Mesenchymal stem cell (in vitro differentiated cells and primary cell): ENCODE data around the gene MTX1.

ENCODE experiments used
- DNase-seq: peaks from one replicate; pipeline ENCODE4 v3.0.0-alpha.2; 2013
- H2AFZ ChIP-seq: one replicate; pipeline ENCODE4 v1.6.1; 2013; ENCODE audit warnings: low read depth, mild to moderate bottlenecking, control low read depth, inconsistent platforms, low read length, moderate library complexity
- H2AK5ac ChIP-seq: 2 replicates; pipeline ENCODE4 v1.6.1; 2013; ENCODE audit warnings: low read length, moderate library complexity, mild to moderate bottlenecking, inconsistent platforms; ENCODE audit not compliant: severe bottlenecking
- H2BK120ac ChIP-seq: one replicate; pipeline ENCODE4 v1.6.1; 2013; ENCODE audit warnings: low read depth, mild to moderate bottlenecking, inconsistent platforms, low read length, moderate library complexity
- H2BK12ac ChIP-seq, 2 experiments: one replicate each; pipeline ENCODE4 v1.6.1; 2013; ENCODE audit warnings: inconsistent platforms in 2 of 2, low read length in 2 of 2, mild to moderate bottlenecking in 2 of 2, moderate library complexity in 2 of 2, control low read depth in 1 of 2
- H2BK15ac ChIP-seq: one replicate; pipeline ENCODE4 v1.6.1; 2013; ENCODE audit warnings: mild to moderate bottlenecking, low read depth, inconsistent platforms; ENCODE audit not compliant: poor library complexity, severe bottlenecking
- H2BK5ac ChIP-seq: 2 replicates; pipeline ENCODE4 v1.6.1; 2013; ENCODE audit warnings: low read depth, mild to moderate bottlenecking, low read length, control low read depth, inconsistent platforms; ENCODE audit not compliant: poor library complexity, severe bottlenecking
- H3K14ac ChIP-seq, 2 experiments: one replicate each; pipeline ENCODE4 v1.6.1; 2013; ENCODE audit warnings: inconsistent platforms in 2 of 2, low read length in 2 of 2, control low read depth in 1 of 2, mild to moderate bottlenecking in 1 of 2, moderate library complexity in 1 of 2
- H3K18ac ChIP-seq, 2 experiments: one replicate each; pipeline ENCODE4 v1.6.1; 2013; ENCODE audit warnings: inconsistent platforms in 2 of 2, low read length in 2 of 2, control low read depth in 1 of 2, low read depth in 1 of 2, mild to moderate bottlenecking in 1 of 2
- H3K23ac ChIP-seq, 2 experiments: one replicate each; pipeline ENCODE4 v1.6.1; 2013; ENCODE audit warnings: inconsistent platforms in 2 of 2, low read length in 2 of 2, mild to moderate bottlenecking in 2 of 2, moderate library complexity in 2 of 2, control low read depth in 1 of 2
- H3K27ac ChIP-seq: 2 replicates; pipeline ENCODE4 v1.5.1; 2013; ENCODE audit warnings: mild to moderate bottlenecking, moderate library complexity, low read length, control low read depth, inconsistent platforms; ENCODE audit not compliant: poor library complexity, severe bottlenecking
- H3K27me3 ChIP-seq, 2 experiments: 2 replicates each; pipeline versions ENCODE4 v1.6.1 to v1.7.0; 2013; ENCODE audit warnings: low read length in 2 of 2, mild to moderate bottlenecking in 2 of 2, moderate library complexity in 2 of 2, control low read depth in 1 of 2, inconsistent platforms in 1 of 2; ENCODE audit not compliant: control insufficient read depth in 1 of 2, insufficient read depth in 1 of 2
- H3K36me3 ChIP-seq, 2 experiments: 2 replicates each; pipeline versions ENCODE4 v1.6.1 to v1.7.0; 2013; ENCODE audit warnings: low read length in 2 of 2, control low read depth in 1 of 2, inconsistent platforms in 1 of 2, low read depth in 1 of 2, mild to moderate bottlenecking in 1 of 2; ENCODE audit not compliant: insufficient read depth in 2 of 2, control insufficient read depth in 1 of 2
- H3K4ac ChIP-seq, 2 experiments: one replicate each; pipeline ENCODE4 v1.6.1; 2013; ENCODE audit warnings: inconsistent platforms in 2 of 2, low read length in 2 of 2, mild to moderate bottlenecking in 2 of 2, moderate library complexity in 2 of 2, control low read depth in 1 of 2, low read depth in 1 of 2
- H3K4me1 ChIP-seq: 2 replicates; pipeline ENCODE4 v1.6.1; 2013; ENCODE audit warnings: low read depth, low read length, control low read depth; ENCODE audit not compliant: control insufficient read depth, insufficient read depth
- H3K4me2 ChIP-seq: 2 replicates; pipeline ENCODE4 v1.6.1; 2013; ENCODE audit warnings: low read length, mild to moderate bottlenecking, inconsistent platforms; ENCODE audit not compliant: poor library complexity, severe bottlenecking
- H3K4me3 ChIP-seq, 2 experiments: 2 replicates each; pipeline versions ENCODE4 v1.5.1 to v1.7.0; 2013; ENCODE audit warnings: low read length in 2 of 2, mild to moderate bottlenecking in 2 of 2, control low read depth in 1 of 2, low read depth in 1 of 2; ENCODE audit not compliant: insufficient read depth in 1 of 2
- H3K79me1 ChIP-seq: replicated peaks from 2 replicates; pipeline ENCODE4 v1.6.1; 2013; ENCODE audit warnings: mild to moderate bottlenecking, control low read depth, low read length, inconsistent platforms; ENCODE audit not compliant: poor library complexity, severe bottlenecking
- H3K9ac ChIP-seq: 2 replicates; pipeline ENCODE4 v1.7.0; 2013; ENCODE audit warnings: mild to moderate bottlenecking, low read length, moderate library complexity
- H3K9me3 ChIP-seq: 2 replicates; pipeline ENCODE4 v1.7.0; 2013; ENCODE audit warnings: mild to moderate bottlenecking, low read length; ENCODE audit not compliant: control insufficient read depth
- H4K8ac ChIP-seq: one replicate; pipeline ENCODE4 v1.6.1; 2013; ENCODE audit warnings: inconsistent platforms, mild to moderate bottlenecking, low read length, moderate library complexity
- H4K91ac ChIP-seq: one replicate; pipeline ENCODE4 v1.6.1; 2013; ENCODE audit warnings: mild to moderate bottlenecking, low read length, inconsistent platforms
- WGBS: methylation state at CpG from one replicate; pipeline ENCODE4 v1.1.7; 2013; ENCODE audit warnings: mixed read lengths; 5-methylcytosine and 5-hydroxymethylcytosine counted together

The MTX1 gene

DNA sequence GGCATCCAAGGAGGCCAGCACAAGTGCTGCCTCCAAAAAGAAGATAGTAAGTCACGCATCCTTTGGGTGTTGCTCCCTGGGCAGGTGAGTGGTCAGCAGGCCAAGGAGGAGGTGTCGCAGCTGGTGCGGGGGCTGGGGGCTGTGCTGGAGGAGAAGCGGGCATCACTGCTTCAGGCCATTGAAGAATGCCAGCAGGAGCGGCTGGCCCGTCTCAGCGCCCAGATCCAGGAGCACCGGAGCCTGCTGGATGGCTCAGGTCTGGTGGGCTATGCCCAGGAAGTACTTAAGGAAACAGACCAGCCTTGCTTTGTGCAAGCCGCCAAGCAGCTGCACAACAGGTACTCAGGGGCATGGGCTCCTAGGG, 30.6 kb upstream of the MTX1 start:
- Histone ChIP-seq H3K27me3 (no peaks in the 10 kb centered on the region), H3K4me2 (no peak overlapping the region), H4K91ac (no peak overlapping the region), H3K9me3 (no peaks in the 10 kb centered on the region), H3K27ac (no peak overlapping the region), H3K36me3 (peaks cover 39 to 57% of the 10 kb centered on the region in 2 experiments), H3K18ac (no peak overlapping the region), H2AFZ (no peak overlapping the region), H2AK5ac (no peak overlapping the region), H3K9ac (no peak overlapping the region), H3K4ac (no peak overlapping the region), H3K14ac (no peak overlapping the region), H3K4me1 (peaks cover 26% of the 10 kb centered on the region), H2BK120ac (no peak overlapping the region), H2BK15ac (no peak overlapping the region), H2BK12ac (no peak overlapping the region), H3K79me1 (peaks cover 14% of the 10 kb centered on the region), H2BK5ac (no peak overlapping the region), H3K23ac (no peak overlapping the region), H3K4me3 (no peak overlapping the region), H4K8ac (no peak overlapping the region)
- 97% methylated on average over 9 of the region's 9 CpGs for WGBS
- DNase-seq: no peak

DNA sequence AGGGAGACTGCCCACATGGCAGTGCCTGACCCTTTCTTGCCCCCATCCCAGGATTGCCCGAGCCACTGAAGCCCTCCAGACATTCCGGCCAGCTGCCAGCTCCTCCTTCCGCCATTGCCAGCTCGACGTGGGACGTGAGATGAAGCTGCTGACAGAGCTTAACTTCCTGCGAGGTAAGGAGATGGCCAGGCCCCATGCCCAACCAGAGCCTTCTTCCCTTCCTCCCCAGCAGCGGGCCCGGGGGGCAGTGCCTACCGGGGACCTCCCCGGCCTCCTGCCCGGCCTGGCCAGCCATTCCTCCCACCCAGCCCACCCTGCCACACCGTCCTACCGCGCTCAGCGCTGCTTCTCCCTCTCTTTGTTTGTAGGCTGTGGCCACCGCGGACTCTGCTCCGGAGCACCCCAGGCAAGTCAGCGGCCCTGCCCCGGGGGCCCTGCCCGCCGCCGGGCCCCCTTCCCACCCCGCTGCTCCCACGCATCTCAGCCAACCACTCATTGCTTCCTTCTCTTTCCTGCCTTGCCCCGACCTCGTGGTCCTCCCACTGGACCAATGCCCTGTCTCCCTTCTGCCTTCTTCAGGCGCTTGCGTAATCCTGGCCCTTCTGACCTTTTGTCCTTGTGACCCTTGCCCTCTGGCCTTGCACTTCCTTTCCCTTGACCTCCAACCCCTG, 29.9 kb upstream of the MTX1 start:
- DNase-seq: no peak
- H3K4me2 ChIP-seq: no peak overlapping the region
- no peak overlapping the region for H3K23ac ChIP-seq
- no peak overlapping the region for H3K4ac ChIP-seq
- no peak overlapping the region for H2AK5ac ChIP-seq
- H3K18ac ChIP-seq: no peak overlapping the region
- H3K4me1 ChIP-seq: peaks cover 26% of the 10 kb centered on the region
- H3K14ac ChIP-seq: no peak overlapping the region
- H2BK5ac ChIP-seq: no peak overlapping the region
- H3K79me1 ChIP-seq: peaks cover 14% of the 10 kb centered on the region
- H2BK120ac ChIP-seq: no peak overlapping the region
- H3K27ac ChIP-seq: no peak overlapping the region
- no peaks in the 10 kb centered on the region for H3K27me3 ChIP-seq
- no peak overlapping the region for H2BK15ac ChIP-seq
- H2BK12ac ChIP-seq: no peak overlapping the region
- H4K91ac ChIP-seq: no peak overlapping the region
- H3K9me3 ChIP-seq: no peaks in the 10 kb centered on the region
- H4K8ac ChIP-seq: no peak overlapping the region
- no peak overlapping the region for H3K4me3 ChIP-seq
- WGBS: 95% methylated on average over 30 of the region's 30 CpGs
- no peak overlapping the region for H3K9ac ChIP-seq
- no peak overlapping the region for H2AFZ ChIP-seq
- H3K36me3 ChIP-seq: peaks cover 43 to 61% of the 10 kb centered on the region in 2 experiments

GRCh38 chr1:155179112-155180031, 29.1 kb upstream of the MTX1 start:
- no peak overlapping the region for H3K4me3 ChIP-seq
- no peak overlapping the region for H2BK5ac ChIP-seq
- H3K4ac ChIP-seq: no peak overlapping the region
- H3K18ac ChIP-seq: no peak overlapping the region
- H3K4me1 ChIP-seq: peaks cover 20% of the 10 kb centered on the region
- H3K9me3 ChIP-seq: no peaks in the 10 kb centered on the region
- WGBS: 97% methylated on average over 31 of the region's 31 CpGs
- H3K79me1 ChIP-seq: peaks cover 14% of the 10 kb centered on the region
- no peak overlapping the region for H2BK120ac ChIP-seq
- no peak overlapping the region for H4K8ac ChIP-seq
- H3K9ac ChIP-seq: no peak overlapping the region
- peaks cover 45 to 69% of the 10 kb centered on the region in 2 experiments for H3K36me3 ChIP-seq
- DNase-seq: no peak
- no peaks in the 10 kb centered on the region for H3K27me3 ChIP-seq
- H3K4me2 ChIP-seq: no peak overlapping the region
- no peak overlapping the region for H2BK15ac ChIP-seq
- H4K91ac ChIP-seq: no peak overlapping the region
- H3K14ac ChIP-seq: no peak overlapping the region
- H2AK5ac ChIP-seq: no peak overlapping the region
- no peak overlapping the region for H3K27ac ChIP-seq
- H2AFZ ChIP-seq: no peak overlapping the region
- H2BK12ac ChIP-seq: no peak overlapping the region
- H3K23ac ChIP-seq: no peak overlapping the region

DNA sequence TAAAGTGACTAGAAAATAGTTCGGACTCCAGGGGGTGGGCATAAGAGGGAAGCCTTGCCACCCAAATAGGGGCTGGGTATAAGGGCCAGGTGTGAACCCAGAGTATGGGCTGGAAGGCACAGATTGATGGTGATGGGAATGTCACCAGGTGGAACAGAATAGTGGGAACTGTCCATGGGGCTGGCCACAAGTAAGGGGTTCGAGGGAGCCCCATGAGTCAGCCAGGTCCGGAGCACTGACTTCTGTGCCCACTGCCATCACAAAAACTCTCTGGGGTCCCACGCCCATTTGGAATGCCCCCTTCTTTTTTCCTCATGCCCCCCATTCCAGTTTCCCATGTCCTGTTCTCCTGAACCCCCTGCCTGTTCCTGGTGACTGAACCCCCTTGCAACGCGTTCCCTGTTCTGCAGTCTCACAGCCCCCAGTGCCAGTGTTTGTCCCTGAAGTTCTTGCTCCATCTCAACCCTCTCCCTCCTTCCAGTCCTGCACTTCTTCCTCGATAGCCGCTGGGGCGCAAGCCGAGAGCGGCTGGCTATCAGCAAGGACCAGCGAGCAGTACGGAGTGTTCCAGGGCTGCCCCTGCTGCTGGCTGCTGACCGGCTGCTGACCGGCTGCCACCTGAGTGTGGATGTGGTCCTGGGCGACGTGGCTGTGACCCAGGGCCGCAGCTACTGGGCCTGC, 27.0 kb upstream of the MTX1 start:
- Histone ChIP-seq H2AFZ (no peak overlapping the region), H3K4me2 (no peak overlapping the region), H3K9me3 (no peaks in the 10 kb centered on the region)

More for the DNA sequence above, 27.0 kb upstream of the MTX1 start:
- H3K23ac ChIP-seq: no peak overlapping the region
- H3K18ac ChIP-seq: no peak overlapping the region
- H4K8ac ChIP-seq: no peak overlapping the region
- no peak overlapping the region for H2AK5ac ChIP-seq
- DNase-seq: no peak
- no peak overlapping the region for H3K4ac ChIP-seq
- H3K4me3 ChIP-seq: no peak overlapping the region
- no peak overlapping the region for H4K91ac ChIP-seq
- H2BK5ac ChIP-seq: no peak overlapping the region
- WGBS: 97% methylated on average over 18 of the region's 18 CpGs
- no peak overlapping the region for H3K14ac ChIP-seq
- H3K27me3 ChIP-seq: no peaks in the 10 kb centered on the region
- peaks cover 14% of the 10 kb centered on the region for H3K79me1 ChIP-seq
- H2BK15ac ChIP-seq: no peak overlapping the region
- H3K36me3 ChIP-seq: peaks cover 47 to 75% of the 10 kb centered on the region in 2 experiments
- no peak overlapping the region for H3K27ac ChIP-seq
- H2BK12ac ChIP-seq: no peak overlapping the region
- no peak overlapping the region for H2BK120ac ChIP-seq
- H3K4me1 ChIP-seq: peaks cover 17% of the 10 kb centered on the region
- H3K9ac ChIP-seq: no peak overlapping the region
